Mucosa of descending colon (tissue), 3 donors: ENCODE measurements around the gene UBXN4. TPM values are rescaled to one million over a fixed set of nuclear protein-coding genes. Genes with fewer than 3 reads are reported as not detected.

Experiments
- ATAC-seq: fragments of 200-7000 bp; cut with Tn5 transposase; one replicate; pipeline ENCODE4 v1.9.1; 2020; ENCODE audit warnings: mild to moderate bottlenecking, moderate library complexity
- DNase-seq, 3 donors: peaks; one replicate each; pipeline ENCODE4 v3.0.0-alpha.2; 2020
- H3K36me3 ChIP-seq: fragments of 200-600 bp; one replicate; pipeline ENCODE4 v1.8.0; 2021; ENCODE audit warnings: low read depth, mild to moderate bottlenecking
- H3K4me1 ChIP-seq: fragments of 200-600 bp; one replicate; pipeline ENCODE4 v1.8.0; 2021; ENCODE audit warnings: low read depth, mild to moderate bottlenecking
- H3K4me3 ChIP-seq: fragments of 200-600 bp; one replicate; pipeline ENCODE4 v1.8.0; 2021; ENCODE audit warnings: mild to moderate bottlenecking
- H3K9me3 ChIP-seq: fragments of 200-600 bp; one replicate; pipeline ENCODE4 v1.8.0; 2021; ENCODE audit warnings: mild to moderate bottlenecking
- CTCF ChIP-seq: fragments of 200-600 bp; IDR thresholded peaks from one replicate; pipeline ENCODE4 v1.8.0; 2022; ENCODE audit warnings: antibody characterized with exemption, mild to moderate bottlenecking
- intact Hi-C, 2 donors: fragments of 100-400 bp; cut with DNase I in 1 of 2; cut with micrococcal nuclease in 1 of 2; formaldehyde crosslinking; loops; one replicate each; pipeline versions ENCODE4 v1.11.0 to v1.11.1; 2022; cut with DNase I, micrococcal nuclease
- total RNA-seq, 3 donors: library from RNA; stranded (reverse); fragmentation: NEBNext Ultra II Directional in 2 of 3; extraction: Animal tissue kit (Norgen Biotek cat#: 25700) in 2 of 3; gene quantifications; one replicate each; pipeline versions ENCODE4 v1.2.1 to v1.2.4, GENCODE V29; 2021 to 2023
- donor health status: DM: no; HTN: no; CAD: no; lungs with moderate emphysema.
- donor health status: DM: no; HTN: no; CAD: no.
- donor health status: DM: no; HTN: yes; CAD: no.

The UBXN4 gene
- total RNA-seq, 3 donors from 2014 or later = 87.8 to 110 (median 94.9) TPM

DNA sequence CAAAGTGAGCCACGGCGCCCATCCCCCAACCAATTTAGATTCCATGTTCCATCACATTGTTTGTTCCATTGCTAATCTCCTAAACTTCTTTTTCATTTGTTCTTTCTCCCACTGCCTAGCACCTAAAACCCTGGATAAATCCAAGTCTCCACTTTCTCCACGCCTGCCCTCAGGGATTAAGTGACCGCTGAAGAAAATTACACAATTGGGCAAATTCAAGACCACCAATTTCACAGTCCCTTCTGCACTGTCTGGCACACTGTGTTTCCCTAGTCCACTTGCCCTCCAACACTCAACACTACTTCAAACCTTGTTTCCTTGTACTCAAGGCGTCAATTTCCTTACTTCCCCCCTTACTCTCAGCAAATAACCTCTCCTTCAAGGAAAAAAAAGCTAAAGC, 5.1 kb upstream of the UBXN4 start:
- Histone ChIP-seq H3K36me3 (no peaks in the 10 kb centered on the region), H3K9me3 (no peaks in the 10 kb centered on the region), H3K4me3 (no peak overlapping the region), H3K4me1 (no peaks in the 10 kb centered on the region)
- DNase-seq = no peak
- no peak for TF ChIP-seq CTCF
- intact Hi-C loops = no loop called here
- no peak for ATAC-seq

- no peak for ATAC-seq
- no peak for TF ChIP-seq CTCF
- Histone ChIP-seq H3K4me1 (no peaks in the 10 kb centered on the region), H3K4me3 (no peak overlapping the region), H3K36me3 (no peaks in the 10 kb centered on the region), H3K9me3 (no peaks in the 10 kb centered on the region)
- intact Hi-C loops = no loop called here
- DNase-seq = no peak
Observed at GRCh38 chr2:135740206-135740605, 1.4 kb upstream of the UBXN4 start.

DNA sequence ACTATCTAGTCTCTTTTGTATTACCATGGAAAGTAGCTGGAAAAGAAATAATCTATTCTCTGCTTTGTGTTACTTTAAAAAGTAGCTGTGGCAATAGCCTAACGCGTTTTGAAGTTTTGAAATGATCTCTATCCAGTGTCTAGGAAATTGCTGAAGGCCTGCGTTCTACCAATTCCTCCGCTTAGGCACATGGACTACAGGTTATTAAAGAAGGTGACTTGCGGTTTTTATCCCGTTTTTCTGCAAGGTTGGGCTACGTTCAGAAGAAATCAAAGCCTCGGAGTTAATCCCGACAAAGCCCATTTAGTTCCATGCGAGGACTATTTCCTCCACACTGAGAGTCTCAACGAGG, 636 bp upstream of the UBXN4 start:
- H3K36me3 ChIP-seq = no peaks in the 10 kb centered on the region
- DNase-seq (no peak), ATAC-seq (no peak)
- TF ChIP-seq CTCF = no peak
- no peaks in the 10 kb centered on the region for H3K9me3 ChIP-seq
- intact Hi-C loops = no loop called here
- H3K4me3 ChIP-seq = no peak overlapping the region
- no peaks in the 10 kb centered on the region for H3K4me1 ChIP-seq

DNA sequence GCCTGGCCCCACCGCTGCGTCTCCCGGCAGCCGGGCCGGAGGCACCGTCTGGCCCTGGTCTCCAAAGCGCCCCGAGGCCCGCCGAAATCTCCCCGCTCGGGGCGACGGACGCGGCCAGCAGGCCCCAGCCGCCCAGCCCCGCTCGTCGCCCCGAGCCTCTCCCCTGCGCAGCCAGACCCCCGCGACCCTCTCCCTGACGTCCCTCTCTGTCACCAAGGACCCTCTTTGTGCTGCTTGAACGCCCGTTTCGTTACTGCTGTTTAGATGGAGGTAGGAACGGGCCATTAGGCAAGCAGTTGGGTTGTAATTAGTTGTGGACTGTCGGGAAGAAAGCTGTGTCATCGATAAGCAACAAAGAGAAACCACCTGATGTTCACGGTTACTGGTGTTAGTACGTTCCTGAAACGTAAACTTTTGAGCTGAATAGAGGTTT, 686 bp downstream of the UBXN4 start:
- DNase-seq = peak in 1 of 3 donors; percentile 53
- intact Hi-C loops = no loop called here
- no peak for TF ChIP-seq CTCF
- ATAC-seq = peak; percentile 54
- Histone ChIP-seq H3K36me3 (no peaks in the 10 kb centered on the region), H3K4me3 (peak overlapping the region; percentile 98), H3K4me1 (no peaks in the 10 kb centered on the region), H3K9me3 (no peaks in the 10 kb centered on the region)

DNA sequence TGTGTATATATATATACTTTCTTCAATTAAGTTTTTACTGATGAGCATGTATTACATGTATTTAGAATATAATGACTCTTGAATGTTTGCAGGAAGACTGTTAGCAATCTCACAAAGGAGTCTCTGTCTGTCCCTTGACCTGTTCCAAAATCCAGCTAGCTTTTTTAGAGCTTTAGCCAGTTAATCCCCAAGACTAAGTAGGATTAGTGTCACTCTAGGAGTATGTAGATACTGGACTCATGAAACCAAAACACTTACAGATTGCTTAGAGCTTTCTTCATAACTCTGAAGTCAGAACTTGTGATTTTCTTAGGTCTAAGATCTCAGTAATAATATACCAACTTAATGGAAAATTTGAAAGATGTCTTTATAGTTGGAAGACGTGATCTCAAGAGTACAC, 2.2 kb downstream of the UBXN4 start:
- TF ChIP-seq CTCF = no peak
- peaks cover 11% of the 10 kb centered on the region for H3K36me3 ChIP-seq
- H3K9me3 ChIP-seq = no peaks in the 10 kb centered on the region
- intact Hi-C loops = no loop called here
- DNase-seq (no peak), ATAC-seq (no peak)
- H3K4me3 ChIP-seq = no peak overlapping the region
- H3K4me1 ChIP-seq = no peaks in the 10 kb centered on the region

DNA sequence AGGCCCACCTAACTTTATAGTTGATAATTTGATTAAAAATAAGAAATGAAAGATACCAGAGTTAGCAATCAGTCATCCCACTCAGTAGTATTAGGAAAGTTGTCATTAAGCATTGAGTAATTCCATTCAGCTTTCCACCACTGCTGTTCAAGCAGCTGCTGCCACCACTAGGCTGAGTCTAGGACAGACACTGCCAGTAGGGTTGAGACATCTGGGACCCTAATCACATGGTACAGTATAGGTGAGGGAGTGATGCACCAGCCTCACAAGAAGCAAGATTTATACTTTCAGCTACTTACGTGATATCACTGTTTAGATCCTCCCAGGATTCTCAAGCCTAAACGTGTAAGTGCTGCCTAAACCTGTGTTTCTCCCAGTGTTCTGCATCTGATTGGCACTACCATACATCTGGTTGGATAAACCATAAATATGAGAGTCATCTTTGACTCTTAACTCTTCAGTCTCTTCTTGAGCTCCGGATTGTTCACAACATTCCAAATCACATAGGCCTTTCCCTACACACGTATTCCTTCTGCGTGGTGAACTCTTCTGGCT, 3.2 kb downstream of the UBXN4 start:
- Histone ChIP-seq H3K9me3 (no peaks in the 10 kb centered on the region), H3K4me1 (no peaks in the 10 kb centered on the region), H3K36me3 (peaks cover 15% of the 10 kb centered on the region), H3K4me3 (no peak overlapping the region)
- DNase-seq = no peak
- no peak for ATAC-seq
- no peak for TF ChIP-seq CTCF
- intact Hi-C loops = no loop called here
